ENCODE measurements around the gene ADH6.
A peak's percentile ranks its signal among the peaks of the same experiment; 100 is the strongest.

DNA sequence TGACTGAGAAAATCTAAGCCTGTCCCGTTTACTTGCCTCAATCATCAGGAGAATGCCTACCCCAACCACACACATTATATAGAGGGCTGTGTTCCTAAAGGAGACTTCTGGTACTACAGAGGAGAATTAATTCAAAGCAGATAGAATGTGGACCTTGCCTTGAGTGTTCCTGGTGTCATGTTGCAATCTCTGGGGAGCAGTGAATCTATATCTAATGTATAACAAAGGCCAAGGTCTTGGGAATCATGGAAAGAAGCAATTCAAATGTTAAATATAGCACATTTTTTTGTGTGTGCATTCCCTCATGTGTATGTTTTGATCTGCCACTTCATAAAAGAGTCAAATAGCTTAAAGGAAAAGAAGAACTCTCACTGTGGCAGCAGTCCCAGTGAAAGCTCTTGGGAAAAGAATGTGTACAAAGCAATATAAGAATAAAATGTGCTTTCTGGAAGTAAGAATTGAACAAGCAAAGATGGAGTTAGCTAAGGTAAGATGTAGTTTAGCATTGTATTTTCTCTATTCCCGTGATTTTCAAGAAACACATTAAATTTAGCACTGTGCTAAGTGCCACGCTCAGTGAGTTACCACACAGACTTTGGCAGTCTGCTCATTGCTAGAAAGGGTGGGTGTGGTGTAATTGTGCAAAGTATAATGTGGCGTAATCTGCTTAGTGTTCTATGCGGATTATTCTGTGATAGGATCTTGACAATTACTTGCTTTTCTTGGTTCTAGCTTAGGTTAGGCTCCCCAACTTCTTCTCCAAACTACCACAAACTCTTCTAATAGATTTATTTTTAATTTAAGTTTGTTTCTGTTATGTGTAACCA, 13.7 kb downstream of the ADH6 start:
- TF ChIP-seq, protein P1, sequence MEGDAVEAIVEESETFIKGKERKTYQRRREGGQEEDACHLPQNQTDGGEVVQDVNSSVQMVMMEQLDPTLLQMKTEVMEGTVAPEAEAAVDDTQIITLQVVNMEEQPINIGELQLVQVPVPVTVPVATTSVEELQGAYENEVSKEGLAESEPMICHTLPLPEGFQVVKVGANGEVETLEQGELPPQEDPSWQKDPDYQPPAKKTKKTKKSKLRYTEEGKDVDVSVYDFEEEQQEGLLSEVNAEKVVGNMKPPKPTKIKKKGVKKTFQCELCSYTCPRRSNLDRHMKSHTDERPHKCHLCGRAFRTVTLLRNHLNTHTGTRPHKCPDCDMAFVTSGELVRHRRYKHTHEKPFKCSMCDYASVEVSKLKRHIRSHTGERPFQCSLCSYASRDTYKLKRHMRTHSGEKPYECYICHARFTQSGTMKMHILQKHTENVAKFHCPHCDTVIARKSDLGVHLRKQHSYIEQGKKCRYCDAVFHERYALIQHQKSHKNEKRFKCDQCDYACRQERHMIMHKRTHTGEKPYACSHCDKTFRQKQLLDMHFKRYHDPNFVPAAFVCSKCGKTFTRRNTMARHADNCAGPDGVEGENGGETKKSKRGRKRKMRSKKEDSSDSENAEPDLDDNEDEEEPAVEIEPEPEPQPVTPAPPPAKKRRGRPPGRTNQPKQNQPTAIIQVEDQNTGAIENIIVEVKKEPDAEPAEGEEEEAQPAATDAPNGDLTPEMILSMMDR (IDR thresholded peaks at IDR 0.05): no peak
- TF ChIP-seq POLR2AphosphoS5 (IDR thresholded peaks at IDR 0.05; ENCODE audit: insufficient read depth in 1 of 2, low read depth in 1 of 2) (peak; percentile 16 to 64), POLR2A (IDR thresholded peaks at IDR 0.05) (no peak)

Measured in vagina (tissue), 2 donors.